Erythroblast (primary cell): ENCODE measurements around the gene CDK14.

Experiments
- GATA1 ChIP-seq: IDR thresholded peaks from 2 replicates; pipeline ENCODE4 v1.6.1; 2011; ENCODE audit warnings: low read depth, mild to moderate bottlenecking, control low read depth, low read length, moderate library complexity
- POLR2A ChIP-seq: IDR thresholded peaks from 2 replicates; pipeline ENCODE4 v1.6.1; 2011; ENCODE audit warnings: mild to moderate bottlenecking, low read length

- TF ChIP-seq POLR2A = no peak
- TF ChIP-seq GATA1 = no peak
Measured at GRCh38 chr7:91182819-91183764, 587.0 kb downstream of the CDK14 start.
